ENCODE measurements around the gene DRAXIN. TPM values are rescaled to one million over a fixed set of nuclear protein-coding genes. Genes with fewer than 3 reads are reported as not detected.
A peak's percentile ranks its signal among the peaks of the same experiment; 100 is the strongest.

DRAXIN gene
- total RNA-seq, 1 donor = not detected

DNA sequence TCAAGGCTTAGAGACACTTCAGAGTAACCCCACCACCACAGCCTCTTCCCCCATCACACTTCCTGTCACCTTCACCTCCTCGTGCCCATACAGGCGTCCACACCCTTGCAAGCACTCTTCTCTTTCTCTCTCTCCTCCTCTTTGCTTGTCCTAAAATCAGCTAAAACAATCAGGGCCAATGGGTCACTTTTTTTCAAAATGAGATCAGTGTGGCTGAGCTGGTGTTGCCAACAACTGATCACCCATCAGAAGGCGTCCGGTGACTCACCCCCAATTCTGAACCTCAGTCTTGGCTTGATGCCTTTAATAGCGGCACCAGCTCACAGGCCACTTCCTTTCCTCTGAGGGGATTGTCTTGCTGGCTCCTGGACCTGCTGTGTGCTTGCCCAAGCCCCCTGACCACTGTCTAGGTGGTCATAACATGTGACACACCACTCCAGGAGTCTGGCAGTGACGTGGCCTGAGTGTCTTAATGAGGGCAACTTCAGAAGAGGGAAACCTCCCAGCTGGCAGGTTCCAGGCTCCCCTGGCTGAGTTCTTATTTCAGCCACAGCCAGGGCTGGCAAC, 1.6 kb downstream of the DRAXIN start:
- TF ChIP-seq, protein P1, sequence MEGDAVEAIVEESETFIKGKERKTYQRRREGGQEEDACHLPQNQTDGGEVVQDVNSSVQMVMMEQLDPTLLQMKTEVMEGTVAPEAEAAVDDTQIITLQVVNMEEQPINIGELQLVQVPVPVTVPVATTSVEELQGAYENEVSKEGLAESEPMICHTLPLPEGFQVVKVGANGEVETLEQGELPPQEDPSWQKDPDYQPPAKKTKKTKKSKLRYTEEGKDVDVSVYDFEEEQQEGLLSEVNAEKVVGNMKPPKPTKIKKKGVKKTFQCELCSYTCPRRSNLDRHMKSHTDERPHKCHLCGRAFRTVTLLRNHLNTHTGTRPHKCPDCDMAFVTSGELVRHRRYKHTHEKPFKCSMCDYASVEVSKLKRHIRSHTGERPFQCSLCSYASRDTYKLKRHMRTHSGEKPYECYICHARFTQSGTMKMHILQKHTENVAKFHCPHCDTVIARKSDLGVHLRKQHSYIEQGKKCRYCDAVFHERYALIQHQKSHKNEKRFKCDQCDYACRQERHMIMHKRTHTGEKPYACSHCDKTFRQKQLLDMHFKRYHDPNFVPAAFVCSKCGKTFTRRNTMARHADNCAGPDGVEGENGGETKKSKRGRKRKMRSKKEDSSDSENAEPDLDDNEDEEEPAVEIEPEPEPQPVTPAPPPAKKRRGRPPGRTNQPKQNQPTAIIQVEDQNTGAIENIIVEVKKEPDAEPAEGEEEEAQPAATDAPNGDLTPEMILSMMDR (IDR thresholded peaks at IDR 0.05; ENCODE audit: insufficient read depth, low read depth, low read length) = no peak
- peak; percentile 28 for DNase-seq (ENCODE audit: low read depth)
- H3K4me3 ChIP-seq (ENCODE audit: low read depth, low read length) = no peak overlapping the region

GRCh38 chr1:11693917-11694316, 2.4 kb downstream of the DRAXIN start:
- TF ChIP-seq, protein P1 (IDR thresholded peaks at IDR 0.05; ENCODE audit: insufficient read depth, low read depth, low read length) = no peak
- no peak overlapping the region for H3K4me3 ChIP-seq (ENCODE audit: low read depth, low read length)
- no peak for DNase-seq (ENCODE audit: low read depth)

- TF ChIP-seq, protein P1 (IDR thresholded peaks at IDR 0.05; ENCODE audit: insufficient read depth, low read depth, low read length) = no peak
- no peak for DNase-seq (ENCODE audit: low read depth)
- no peak overlapping the region for H3K4me3 ChIP-seq (ENCODE audit: low read depth, low read length)
Measured at GRCh38 chr1:11695861-11696260, 4.4 kb downstream of the DRAXIN start.

GRCh38 chr1:11697188-11697892, 5.8 kb downstream of the DRAXIN start:
- H3K4me3 ChIP-seq (ENCODE audit: low read depth, low read length) = no peak overlapping the region
- no peak for DNase-seq (ENCODE audit: low read depth)
- TF ChIP-seq, protein P1 (IDR thresholded peaks at IDR 0.05; ENCODE audit: insufficient read depth, low read depth, low read length) = no peak

DNA sequence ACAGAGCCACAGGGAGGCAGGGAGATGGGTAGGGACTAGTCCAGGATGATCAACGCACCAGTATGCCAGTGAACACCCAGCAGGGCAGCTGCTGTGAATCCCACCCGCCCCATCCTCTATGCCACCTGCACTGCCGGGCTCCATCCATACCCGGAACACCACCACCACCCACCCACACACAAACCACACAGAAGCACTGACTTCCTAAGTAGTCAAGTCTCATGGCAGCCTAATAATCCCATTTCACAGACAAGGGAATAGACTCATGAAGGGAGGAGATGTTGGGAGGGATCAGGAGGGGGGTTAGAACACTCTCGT, 6.3 kb downstream of the DRAXIN start:
- TF ChIP-seq, protein P1 (IDR thresholded peaks at IDR 0.05; ENCODE audit: insufficient read depth, low read depth, low read length) = no peak
- DNase-seq (ENCODE audit: low read depth) = no peak

GRCh38 chr1:11700601-11701467, 9.3 kb downstream of the DRAXIN start:
- no peak overlapping the region for H3K4me3 ChIP-seq (ENCODE audit: low read depth, low read length)
- no peak for DNase-seq (ENCODE audit: low read depth)
- TF ChIP-seq, protein P1 (IDR thresholded peaks at IDR 0.05; ENCODE audit: insufficient read depth, low read depth, low read length) = no peak

More for the DNA sequence above, 6.3 kb downstream of the DRAXIN start:
- H3K4me3 ChIP-seq (ENCODE audit: low read depth, low read length) = no peak overlapping the region
